Bronchial epithelial cell (primary cell): ENCODE measurements around the gene TANC1. TPM values are rescaled to one million over a fixed set of nuclear protein-coding genes. Genes with fewer than 3 reads are reported as not detected.

Experiments
- DNase-seq: peaks from one replicate; pipeline ENCODE4 v3.0.0-alpha.2; 2010; ENCODE audit warnings: low read depth
- FAIRE-seq: peaks from 2 replicates; lab custom pipeline; 2011; peaks lifted over from hg19 to GRCh38; lab: Jason Lieb, UNC
- H3K27me3 ChIP-seq: 2 replicates; pipeline ENCODE4 v1.5.1; 2011; ENCODE audit warnings: low read length; ENCODE audit not compliant: control insufficient read depth, insufficient read depth
- H3K36me3 ChIP-seq: 2 replicates; pipeline ENCODE4 v1.5.1; 2011; ENCODE audit warnings: low read length; ENCODE audit not compliant: control insufficient read depth, insufficient read depth
- H3K4me3 ChIP-seq: 2 replicates; pipeline ENCODE4 v1.5.1; 2011; ENCODE audit warnings: mild to moderate bottlenecking, low read depth, low read length, control low read depth
- CTCF ChIP-seq: IDR thresholded peaks from 2 replicates; pipeline ENCODE4 v1.5.1; 2011; ENCODE audit warnings: mild to moderate bottlenecking, moderate library complexity, low read length, control low read depth, inconsistent platforms; ENCODE audit not compliant: insufficient read depth, severe bottlenecking
- total RNA-seq: library from RNA; depleted of rRNA; stranded (reverse); fragments of >200 nt; gene quantifications from 2 replicates; pipeline ENCODE4 v1.2.1, GENCODE V29; 2014

Gene TANC1
- total RNA-seq, 1 donor from 2014 or later = 29.5 TPM

DNA sequence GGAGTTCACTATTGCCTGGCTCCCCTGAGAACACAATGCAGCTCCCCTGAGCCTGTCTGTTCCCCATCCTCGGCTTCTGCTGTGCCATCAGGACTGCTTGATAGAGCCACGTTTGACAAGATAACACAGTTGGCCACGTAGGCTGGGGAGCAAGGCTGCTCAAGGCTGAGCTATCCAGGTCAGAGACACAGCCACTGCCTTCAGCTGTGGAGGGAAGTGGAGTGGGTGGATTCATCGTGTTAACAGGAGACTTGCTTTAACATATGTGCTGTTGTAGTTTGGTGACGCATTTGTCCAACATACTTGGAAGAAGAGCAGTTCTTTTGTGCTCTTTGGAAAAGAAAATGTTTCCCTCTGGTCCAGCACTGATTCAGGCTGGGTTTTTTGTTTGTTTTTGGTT lies 249.2 kb downstream of the TANC1 start:
- no peak for DNase-seq
- Histone ChIP-seq H3K36me3 (peaks cover 33% of the 10 kb centered on the region), H3K27me3 (no peaks in the 10 kb centered on the region), H3K4me3 (no peak overlapping the region)
- no peak for TF ChIP-seq CTCF
- no peak for FAIRE-seq

DNA sequence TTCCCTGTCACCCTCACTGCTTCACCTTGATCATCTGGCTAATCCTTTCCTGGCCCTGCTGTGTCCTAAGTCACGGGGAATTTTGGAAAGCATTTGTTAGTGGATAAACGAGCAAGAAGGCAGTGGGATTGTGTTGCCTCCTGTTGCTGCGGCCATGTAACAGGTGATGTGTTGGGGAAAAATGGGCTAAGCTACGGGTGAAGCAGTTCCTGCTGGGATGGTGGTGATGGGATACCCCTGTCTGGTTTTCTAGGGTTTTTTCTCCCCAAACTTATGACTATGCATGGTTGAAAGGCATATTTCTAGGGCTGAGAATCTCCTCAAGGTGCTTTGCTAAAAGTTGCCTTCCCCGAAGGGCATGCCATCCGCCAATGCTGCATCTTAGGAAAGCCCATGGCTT lies 249.9 kb downstream of the TANC1 start:
- no peak for TF ChIP-seq CTCF
- DNase-seq (no peak), FAIRE-seq (peak; percentile 76)
- Histone ChIP-seq H3K27me3 (no peaks in the 10 kb centered on the region), H3K4me3 (no peak overlapping the region), H3K36me3 (peaks cover 33% of the 10 kb centered on the region)

DNA sequence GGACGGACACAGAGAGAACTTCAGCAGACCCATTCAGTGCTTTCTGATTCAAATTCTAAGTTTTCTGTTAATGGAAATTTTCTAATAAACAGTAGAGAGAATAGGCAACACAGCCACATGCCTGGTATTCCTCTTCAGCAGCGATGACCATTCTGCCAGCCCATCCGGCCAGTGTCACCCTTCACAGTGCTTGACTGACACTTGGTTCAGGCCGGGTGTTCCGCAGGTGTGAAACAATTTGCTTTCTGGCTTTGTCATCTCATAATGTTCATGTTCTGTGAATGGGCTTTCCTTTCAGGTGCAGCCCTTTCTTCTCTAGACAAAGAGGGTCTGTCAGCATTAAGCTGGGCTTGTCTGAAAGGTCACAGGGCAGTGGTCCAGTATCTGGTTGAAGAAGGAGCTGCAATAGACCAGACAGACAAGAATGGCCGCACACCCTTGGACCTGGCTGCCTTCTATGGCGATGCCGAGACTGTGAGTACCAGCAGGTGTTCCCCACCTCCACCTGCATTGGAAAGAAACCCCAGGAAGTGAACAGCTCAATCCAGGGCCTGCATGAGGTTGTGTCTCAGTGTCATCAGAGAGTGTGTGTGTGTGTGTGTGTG lies 251.1 kb downstream of the TANC1 start:
- DNase-seq (no peak), FAIRE-seq (no peak)
- H3K27me3 ChIP-seq = no peaks in the 10 kb centered on the region
- H3K4me3 ChIP-seq = no peak overlapping the region
- H3K36me3 ChIP-seq = peaks cover 44% of the 10 kb centered on the region
- no peak for TF ChIP-seq CTCF

DNA sequence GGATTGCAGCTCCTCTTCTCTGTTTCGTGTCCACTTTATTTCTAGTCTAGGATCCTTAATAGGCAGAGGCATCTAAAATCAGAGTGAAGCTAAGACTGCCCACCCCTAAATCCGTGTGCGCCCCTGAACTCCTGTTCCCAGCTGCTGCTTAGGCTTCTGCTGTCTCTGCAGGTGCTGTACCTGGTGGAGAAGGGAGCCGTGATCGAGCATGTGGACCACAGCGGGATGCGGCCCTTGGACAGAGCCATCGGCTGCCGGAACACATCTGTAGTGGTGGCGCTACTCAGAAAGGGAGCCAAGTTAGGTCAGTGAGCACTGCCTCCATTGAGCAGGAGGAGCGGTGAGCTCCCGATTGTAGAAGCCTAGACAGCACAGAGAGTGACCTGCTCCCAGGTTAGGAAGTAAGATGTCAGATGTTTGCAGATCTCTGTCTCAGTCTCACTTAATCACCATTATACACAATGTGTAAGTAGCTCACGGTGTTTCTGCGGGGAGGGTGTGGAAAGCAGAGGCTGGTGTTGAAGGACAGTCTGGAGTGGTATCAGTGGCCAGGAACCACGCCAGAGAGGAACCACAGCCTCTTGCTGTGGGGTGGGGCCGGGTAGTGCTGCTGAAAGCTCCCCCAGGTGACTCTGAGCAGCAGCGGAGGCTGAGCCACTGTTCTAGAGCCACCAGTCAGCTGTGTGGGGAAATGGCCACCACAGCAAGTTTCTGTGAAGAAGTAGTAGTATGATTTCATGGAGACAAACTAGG lies 255.8 kb downstream of the TANC1 start:
- Histone ChIP-seq H3K36me3 (peaks cover 41% of the 10 kb centered on the region), H3K27me3 (no peaks in the 10 kb centered on the region), H3K4me3 (no peak overlapping the region)
- DNase-seq (no peak), FAIRE-seq (no peak)
- no peak for TF ChIP-seq CTCF

DNA sequence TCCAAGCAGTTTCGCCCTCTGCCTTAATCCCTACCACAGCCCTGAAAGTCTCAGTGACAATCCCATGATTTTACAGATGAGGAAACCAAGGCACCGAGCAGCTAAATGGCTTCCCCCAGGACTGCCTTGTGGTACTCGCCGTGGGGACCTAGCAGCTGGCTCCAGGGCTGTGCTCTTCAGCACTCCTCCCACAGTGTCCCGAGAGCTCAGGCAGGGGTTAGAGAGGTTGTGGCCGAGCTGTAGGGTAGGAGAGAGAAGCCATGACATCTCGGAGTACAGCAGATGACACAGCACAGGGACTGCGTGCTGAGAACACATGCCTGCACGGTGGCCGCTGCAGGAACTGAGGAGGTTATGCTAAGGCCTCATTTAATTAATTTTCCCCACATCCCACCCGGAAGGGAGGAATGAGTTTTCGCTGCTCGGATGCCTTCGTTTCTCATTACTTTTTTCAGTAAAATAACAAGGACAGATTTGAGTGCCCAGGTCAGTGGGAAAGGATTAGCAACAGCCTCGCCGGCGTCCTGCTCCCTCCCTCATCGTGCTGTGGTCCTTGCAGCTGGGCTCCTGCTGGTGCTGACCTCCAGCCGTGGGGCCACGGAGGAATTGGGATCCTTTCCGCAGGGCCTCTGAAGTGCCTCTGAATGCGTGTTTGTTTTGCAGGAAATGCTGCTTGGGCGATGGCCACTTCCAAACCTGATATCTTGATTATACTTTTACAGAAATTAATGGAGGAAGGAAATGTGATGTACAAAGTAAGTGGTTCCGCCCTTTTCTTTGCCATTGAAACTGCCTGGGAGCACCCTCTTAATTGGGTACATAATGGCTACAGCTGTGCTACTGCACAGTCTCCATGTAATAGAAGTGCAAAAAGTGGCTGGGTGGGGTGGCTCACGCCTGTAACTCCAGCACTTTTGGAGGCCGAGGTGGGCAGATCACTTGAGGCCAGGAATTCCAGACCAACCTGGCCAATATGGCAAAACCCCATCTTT lies 256.9 kb downstream of the TANC1 start:
- no peak for DNase-seq
- Histone ChIP-seq H3K4me3 (no peak overlapping the region), H3K36me3 (peaks cover 44% of the 10 kb centered on the region), H3K27me3 (no peaks in the 10 kb centered on the region)
- FAIRE-seq = peak; percentile 18
- TF ChIP-seq CTCF = no peak
